CD4-positive, alpha-beta T cell treated with Interleukin-21 for 1 hour (primary cell): ENCODE measurements around the gene MAP2K5.

Experiments
- DNase-seq: peaks from one replicate; pipeline ENCODE4 v3.0.0-alpha.2; 2020

The MAP2K5 gene

DNA sequence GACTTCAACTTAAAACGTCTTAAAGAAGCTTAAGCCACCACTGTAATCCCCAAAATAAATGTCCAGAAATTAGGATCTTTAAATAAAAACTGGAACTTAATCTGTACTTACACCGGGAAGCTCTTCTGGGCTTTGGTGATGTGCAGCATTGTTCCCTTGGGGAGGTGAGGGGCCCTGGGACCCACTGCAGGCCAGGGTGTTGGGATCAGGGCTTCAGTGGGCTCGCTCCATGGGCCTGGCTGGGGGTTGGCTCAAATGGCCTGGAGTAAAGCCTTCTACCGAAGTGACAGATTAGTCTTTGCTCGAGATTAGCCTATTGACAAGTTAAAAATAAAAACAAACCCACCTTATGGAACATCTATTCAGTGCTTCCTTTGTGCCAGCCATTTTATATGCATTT lies 303.5 kb downstream of the MAP2K5 start:
- no peak for DNase-seq

DNA sequence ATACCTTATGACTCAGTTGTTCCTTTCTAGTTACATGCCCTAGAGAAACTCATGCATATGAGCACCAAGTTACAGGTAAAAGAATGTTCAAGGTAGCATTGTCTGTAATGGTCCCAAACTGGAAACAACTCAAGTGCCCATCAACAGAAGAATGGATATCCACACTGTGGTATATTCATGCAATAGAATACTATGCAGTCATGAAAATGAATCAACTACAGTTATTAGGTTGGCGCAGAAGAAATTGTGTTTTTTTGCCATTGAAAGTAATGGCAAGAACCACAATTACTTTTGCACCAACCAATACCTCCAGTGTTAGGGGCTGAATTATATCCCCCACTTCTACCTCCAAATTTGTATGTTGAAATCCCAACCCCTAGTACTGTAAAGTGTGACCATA lies 307.0 kb downstream of the MAP2K5 start:
- no peak for DNase-seq

DNA sequence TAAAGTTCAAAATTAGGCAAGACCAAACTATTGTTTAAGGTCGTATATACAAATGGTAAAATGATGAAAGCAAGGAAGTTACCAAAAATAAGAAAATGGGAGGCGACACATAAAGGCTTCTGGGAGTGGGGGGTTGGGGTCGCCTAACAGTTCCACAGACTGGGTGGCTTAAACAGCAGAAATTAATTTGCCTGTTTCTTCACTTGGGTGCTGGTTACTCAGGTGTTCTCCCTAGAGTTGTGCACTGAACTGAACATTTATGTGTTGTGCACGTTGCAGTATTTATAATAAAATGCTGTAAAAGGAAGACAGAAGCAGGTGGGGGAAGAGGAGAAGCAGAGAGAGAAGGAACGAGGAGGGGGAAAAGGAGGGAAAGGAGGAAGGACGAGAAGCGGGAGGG lies 307.8 kb downstream of the MAP2K5 start:
- no peak for DNase-seq

DNA sequence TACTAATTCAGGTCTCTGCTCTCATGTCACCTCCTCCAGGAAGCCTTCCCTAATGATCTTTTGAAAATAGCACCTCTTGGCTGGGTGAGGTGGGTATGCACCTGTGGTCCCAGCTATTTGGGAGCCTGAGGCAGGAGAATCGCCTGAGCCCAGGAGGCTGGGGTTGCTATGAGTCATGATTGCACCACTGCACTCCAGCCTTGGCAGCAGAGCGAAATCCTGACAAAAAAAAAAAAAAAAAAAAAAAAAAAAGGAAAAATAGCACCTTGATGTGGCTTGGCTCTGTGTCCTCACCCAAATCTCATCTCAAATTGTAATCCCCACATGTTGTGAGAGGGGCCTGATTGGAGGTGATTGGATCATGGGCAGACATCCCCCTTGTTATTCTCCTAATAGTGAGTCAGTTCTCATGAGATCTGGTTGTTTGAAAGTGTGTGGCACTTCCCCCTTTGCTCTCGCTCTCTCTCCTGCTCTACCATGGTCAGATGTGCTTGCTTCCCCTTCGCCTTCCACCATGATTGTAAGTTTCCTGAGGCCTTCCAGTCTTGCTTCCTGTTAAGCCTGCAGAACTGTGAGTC lies 308.6 kb downstream of the MAP2K5 start:
- no peak for DNase-seq

DNA sequence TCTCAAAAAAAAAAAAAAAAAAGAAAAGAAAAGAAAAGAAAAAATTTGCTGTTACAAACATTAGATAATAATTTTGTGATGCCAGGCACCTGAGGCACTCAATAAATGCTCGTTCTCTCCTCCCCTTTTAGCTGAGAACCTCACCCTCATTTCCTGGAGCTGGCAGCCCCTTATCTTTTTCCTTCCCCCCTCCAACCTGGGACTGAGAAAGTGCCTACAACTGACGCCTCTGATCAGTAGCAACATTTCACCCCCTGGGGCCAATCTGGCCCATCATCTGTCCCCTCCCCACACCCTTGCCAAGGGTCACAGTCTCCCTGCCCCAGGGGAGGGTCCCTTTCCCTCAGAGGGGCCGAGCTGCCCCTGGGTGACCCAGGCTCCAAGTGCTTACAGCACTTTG lies 309.9 kb downstream of the MAP2K5 start:
- no peak for DNase-seq

DNA sequence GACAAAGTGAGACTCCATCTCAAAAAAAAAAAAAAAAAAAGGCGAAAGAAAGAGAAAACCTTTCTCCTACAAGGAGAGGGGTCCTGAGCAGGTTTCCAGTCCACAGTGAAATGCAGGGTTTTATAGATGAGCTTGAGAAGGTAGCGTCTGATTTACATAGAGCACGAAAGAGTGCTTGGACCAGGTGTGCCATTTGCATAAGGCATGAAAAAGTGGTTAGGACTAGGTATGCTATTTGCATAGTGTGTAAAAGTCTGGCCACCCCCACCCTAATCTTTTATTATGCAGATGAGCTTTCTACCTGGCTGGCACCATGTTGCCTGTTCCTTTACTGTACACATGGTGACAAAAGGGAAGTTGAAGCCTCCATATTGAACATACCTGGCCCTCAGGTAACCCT lies 311.0 kb downstream of the MAP2K5 start:
- DNase-seq = no peak

DNA sequence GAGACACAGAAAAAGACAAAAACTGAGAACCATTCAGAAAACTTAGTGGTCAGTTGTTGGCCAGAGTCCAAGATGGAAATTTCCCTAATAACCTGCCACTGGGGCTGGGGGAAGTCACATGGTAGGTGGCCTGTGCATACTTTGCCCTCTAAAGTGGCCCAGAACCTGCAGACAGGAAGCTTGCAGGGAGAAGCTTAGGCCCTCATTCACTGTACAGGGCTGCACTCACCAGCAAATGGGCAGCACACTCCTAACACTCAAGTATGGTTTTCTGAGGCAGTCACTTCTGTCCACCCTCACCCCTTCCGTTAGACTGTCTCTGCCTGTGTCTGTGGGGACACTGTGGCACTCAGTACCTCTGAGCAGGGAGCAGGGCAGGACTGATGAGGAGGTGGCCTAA lies 311.9 kb downstream of the MAP2K5 start:
- DNase-seq = no peak

DNA sequence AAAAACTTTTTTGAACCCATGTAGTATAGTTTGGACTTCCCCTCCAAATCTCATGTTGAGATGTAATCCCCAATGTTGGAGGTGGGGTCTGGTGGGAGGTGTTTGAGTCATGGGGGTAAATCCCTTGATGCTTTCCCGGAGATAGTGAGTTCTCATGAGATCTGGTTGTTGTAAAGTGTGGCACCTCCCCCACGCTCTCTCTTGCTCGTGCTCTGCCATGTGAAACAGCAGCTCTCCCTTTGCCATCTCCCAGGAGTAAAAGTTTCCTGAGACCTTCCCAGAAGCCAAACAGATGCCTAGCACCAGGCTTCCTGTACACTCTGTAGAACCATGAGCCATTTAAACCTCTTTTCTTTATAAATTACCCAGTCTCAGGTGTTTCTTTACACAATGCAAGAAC lies 313.3 kb downstream of the MAP2K5 start:
- no peak for DNase-seq
